HepG2 (cell line): ENCODE measurements around the gene CRY1. TPM values are rescaled to one million over a fixed set of nuclear protein-coding genes. Genes with fewer than 3 reads are reported as not detected.

ENCODE experiments used
- AKAP8 ChIP-seq: sonication (generic); formaldehyde crosslinking; IDR thresholded peaks from 2 replicates; pipeline ENCODE4 v1.5.1; 2020; ENCODE audit warnings: mild to moderate bottlenecking, missing genetic modification reagents
- BCLAF1 ChIP-seq: fragments of 450-650 bp; IDR thresholded peaks from 2 replicates; pipeline ENCODE4 v1.6.1; 2017; ENCODE audit warnings: mild to moderate bottlenecking
- EED ChIP-seq: sonication (generic); formaldehyde crosslinking; IDR thresholded peaks from 2 replicates; pipeline ENCODE4 v1.5.0; 2020; ENCODE audit warnings: mild to moderate bottlenecking, missing genetic modification reagents
- JDP2 ChIP-seq: sonication (generic); formaldehyde crosslinking; IDR thresholded peaks from 2 replicates; pipeline ENCODE4 v1.8.1; 2022; ENCODE audit warnings: missing genetic modification reagents, borderline replicate concordance
- KDM5B ChIP-seq: sonication (generic); formaldehyde crosslinking; IDR thresholded peaks from 2 replicates; pipeline ENCODE4 v1.4.0; 2020; ENCODE audit warnings: missing genetic modification reagents, mild to moderate bottlenecking, borderline replicate concordance
- NCOA2 ChIP-seq: sonication (generic); formaldehyde crosslinking; IDR thresholded peaks from 2 replicates; pipeline ENCODE4 v1.8.0; 2022; ENCODE audit warnings: inconsistent platforms
- ZFP62 ChIP-seq: sonication (generic); formaldehyde crosslinking; IDR thresholded peaks from 2 replicates; pipeline ENCODE4 v1.4.0; 2020; ENCODE audit warnings: missing genetic modification reagents
- ZNF30 ChIP-seq: sonication (generic); formaldehyde crosslinking; IDR thresholded peaks from 2 replicates; pipeline ENCODE4 v1.5.0; 2020; ENCODE audit warnings: mild to moderate bottlenecking, missing genetic modification reagents
- ZNF343 ChIP-seq: sonication (generic); formaldehyde crosslinking; IDR thresholded peaks from 2 replicates; pipeline ENCODE4 v1.4.0; 2020; ENCODE audit warnings: mild to moderate bottlenecking, missing genetic modification reagents
- ZNF350 ChIP-seq: sonication (generic); formaldehyde crosslinking; IDR thresholded peaks from 2 replicates; pipeline ENCODE4 v1.4.0; 2020; ENCODE audit warnings: mild to moderate bottlenecking, low read depth, missing genetic modification reagents, borderline replicate concordance
- ZNF598 ChIP-seq: sonication (generic); formaldehyde crosslinking; IDR thresholded peaks from 2 replicates; pipeline ENCODE4 v1.5.1; 2020; ENCODE audit warnings: mild to moderate bottlenecking, missing genetic modification reagents, borderline replicate concordance
- polyA plus RNA-seq, 8 experiments: library from polyadenylated mRNA; depleted of rRNA in 3 of 8; stranded (reverse) in 7 of 8; unstranded in 1 of 8; fragments of >200 nt; fragmentation: Illumina TruSeq in 4 of 8; extraction: Trizol in 4 of 8; gene quantifications; 2 replicates each; pipeline versions ENCODE4 v1.2.1 to v1.2.3, GENCODE V29; 2011 to 2016; ENCODE audit warnings: low read depth in 4 of 8, missing spikeins in 1 of 8, mixed read lengths in 1 of 8; ENCODE audit not compliant: insufficient read depth in 1 of 8
- total RNA-seq, 5 experiments: library from RNA; depleted of rRNA; stranded (reverse); fragments of >200 nt; fragmentation: Illumina TruSeq; extraction: Trizol; gene quantifications; 2 replicates each; pipeline ENCODE4 v1.2.3, GENCODE V29; 2016; ENCODE audit warnings: low read depth in 1 of 5
- TF ChIP-seq, protein P1 (sequence below): sonication (generic); formaldehyde crosslinking; IDR thresholded peaks from 2 replicates; pipeline ENCODE4 v1.9.0; 2022; ENCODE audit warnings: low read depth, missing genetic modification reagents
- TF ChIP-seq, protein P2 (sequence below): sonication (generic); formaldehyde crosslinking; IDR thresholded peaks from 2 replicates; pipeline ENCODE4 v1.5.0; 2020; ENCODE audit warnings: missing genetic modification reagents
- TF ChIP-seq, protein P3 (sequence below), 2 experiments: sonication (generic) in 1 of 2; formaldehyde crosslinking in 1 of 2; IDR thresholded peaks; 2 replicates each; pipeline versions ENCODE4 v1.4.0 to v1.6.1; 2016 to 2020; ENCODE audit warnings: borderline replicate concordance in 1 of 2, low read depth in 1 of 2, mild to moderate bottlenecking in 1 of 2, missing genetic modification reagents in 1 of 2
- TF ChIP-seq, protein P4 (sequence below): sonication (generic); formaldehyde crosslinking; conservative IDR thresholded peaks from 2 replicates; pipeline ENCODE4 v1.5.0; 2020; ENCODE audit warnings: missing genetic modification reagents

The CRY1 gene
- total and polyA plus RNA-seq, 2 of the 13 experiments (the other 11 are each of a cell fraction or from before 2014, with no cell fraction given) = 11.4 to 13.9 TPM

DNA sequence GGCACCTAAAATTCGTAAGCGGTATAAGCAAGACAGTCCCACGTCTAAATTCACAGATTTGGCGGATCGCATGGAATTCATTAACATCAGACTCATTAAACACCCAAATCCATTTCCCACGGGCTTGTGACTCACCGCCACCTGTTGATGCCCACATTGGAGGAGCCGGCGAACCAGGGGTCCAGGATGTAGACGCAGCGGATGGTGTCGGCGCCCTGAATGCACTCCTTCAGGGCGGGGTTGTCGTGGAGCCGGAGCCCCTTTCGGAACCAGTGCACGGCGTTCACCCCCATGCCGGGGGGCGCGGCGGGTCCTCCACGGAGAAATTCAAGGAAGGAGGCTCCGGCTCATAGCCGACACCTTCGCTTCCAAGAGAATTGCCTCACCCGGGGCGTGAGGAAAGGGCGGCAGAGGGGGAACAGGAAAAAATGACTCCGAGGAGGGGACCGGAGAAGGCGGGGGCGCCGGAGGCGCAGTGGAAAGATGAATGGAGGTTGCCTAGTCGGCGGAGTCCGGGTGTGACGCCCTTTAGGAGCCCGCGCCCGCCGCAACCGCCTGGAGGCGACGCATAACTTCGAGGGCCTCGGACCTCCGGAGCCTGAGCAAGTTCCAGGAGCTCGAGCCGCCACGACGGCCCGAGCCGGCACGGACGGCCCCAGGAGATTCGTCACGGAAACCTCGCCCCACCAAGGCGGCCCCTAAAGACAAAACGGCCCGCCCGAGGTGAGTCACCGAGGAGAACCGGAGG lies 506 bp downstream of the CRY1 start (continued):
- TF ChIP-seq, protein P1, sequence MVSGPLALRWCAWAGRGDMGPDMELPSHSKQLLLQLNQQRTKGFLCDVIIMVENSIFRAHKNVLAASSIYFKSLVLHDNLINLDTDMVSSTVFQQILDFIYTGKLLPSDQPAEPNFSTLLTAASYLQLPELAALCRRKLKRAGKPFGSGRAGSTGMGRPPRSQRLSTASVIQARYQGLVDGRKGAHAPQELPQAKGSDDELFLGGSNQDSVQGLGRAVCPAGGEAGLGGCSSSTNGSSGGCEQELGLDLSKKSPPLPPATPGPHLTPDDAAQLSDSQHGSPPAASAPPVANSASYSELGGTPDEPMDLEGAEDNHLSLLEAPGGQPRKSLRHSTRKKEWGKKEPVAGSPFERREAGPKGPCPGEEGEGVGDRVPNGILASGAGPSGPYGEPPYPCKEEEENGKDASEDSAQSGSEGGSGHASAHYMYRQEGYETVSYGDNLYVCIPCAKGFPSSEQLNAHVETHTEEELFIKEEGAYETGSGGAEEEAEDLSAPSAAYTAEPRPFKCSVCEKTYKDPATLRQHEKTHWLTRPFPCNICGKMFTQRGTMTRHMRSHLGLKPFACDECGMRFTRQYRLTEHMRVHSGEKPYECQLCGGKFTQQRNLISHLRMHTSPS (CRISPR knock-in tag) = no peak
- TF ChIP-seq ZNF30 (CRISPR knock-in tag) = 0 out of 2 replicates have a peak, but pooled peaks have one; percentile 25
- TF ChIP-seq ZNF343 = 0 out of 2 replicates have a peak, but pooled peaks have one; percentile 32
- TF ChIP-seq BCLAF1 = no peak
- TF ChIP-seq KDM5B (CRISPR knock-in tag) = 0 out of 2 replicates have a peak, but pooled peaks have one; percentile 57
- 0 out of 2 replicates have a peak, but pooled peaks have one; percentile 44 for TF ChIP-seq ZNF598
- TF ChIP-seq EED (CRISPR knock-in tag) = 0 out of 2 replicates have a peak, but pooled peaks have one; percentile 32
- TF ChIP-seq, protein P2, sequence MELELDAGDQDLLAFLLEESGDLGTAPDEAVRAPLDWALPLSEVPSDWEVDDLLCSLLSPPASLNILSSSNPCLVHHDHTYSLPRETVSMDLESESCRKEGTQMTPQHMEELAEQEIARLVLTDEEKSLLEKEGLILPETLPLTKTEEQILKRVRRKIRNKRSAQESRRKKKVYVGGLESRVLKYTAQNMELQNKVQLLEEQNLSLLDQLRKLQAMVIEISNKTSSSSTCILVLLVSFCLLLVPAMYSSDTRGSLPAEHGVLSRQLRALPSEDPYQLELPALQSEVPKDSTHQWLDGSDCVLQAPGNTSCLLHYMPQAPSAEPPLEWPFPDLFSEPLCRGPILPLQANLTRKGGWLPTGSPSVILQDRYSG (CRISPR knock-in tag) = no peak
- TF ChIP-seq ZFP62 (CRISPR knock-in tag) = no peak
- TF ChIP-seq AKAP8 (CRISPR knock-in tag) = no peak
- no peak for TF ChIP-seq NCOA2 (CRISPR knock-in tag)
- TF ChIP-seq, protein P3, sequence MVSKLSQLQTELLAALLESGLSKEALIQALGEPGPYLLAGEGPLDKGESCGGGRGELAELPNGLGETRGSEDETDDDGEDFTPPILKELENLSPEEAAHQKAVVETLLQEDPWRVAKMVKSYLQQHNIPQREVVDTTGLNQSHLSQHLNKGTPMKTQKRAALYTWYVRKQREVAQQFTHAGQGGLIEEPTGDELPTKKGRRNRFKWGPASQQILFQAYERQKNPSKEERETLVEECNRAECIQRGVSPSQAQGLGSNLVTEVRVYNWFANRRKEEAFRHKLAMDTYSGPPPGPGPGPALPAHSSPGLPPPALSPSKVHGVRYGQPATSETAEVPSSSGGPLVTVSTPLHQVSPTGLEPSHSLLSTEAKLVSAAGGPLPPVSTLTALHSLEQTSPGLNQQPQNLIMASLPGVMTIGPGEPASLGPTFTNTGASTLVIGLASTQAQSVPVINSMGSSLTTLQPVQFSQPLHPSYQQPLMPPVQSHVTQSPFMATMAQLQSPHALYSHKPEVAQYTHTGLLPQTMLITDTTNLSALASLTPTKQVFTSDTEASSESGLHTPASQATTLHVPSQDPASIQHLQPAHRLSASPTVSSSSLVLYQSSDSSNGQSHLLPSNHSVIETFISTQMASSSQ (IDR thresholded peaks at IDR 0.05; ENCODE audit: low read depth) = no peak
- TF ChIP-seq, protein P3 (CRISPR knock-in tag; IDR thresholded peaks at IDR 0.05; ENCODE audit: borderline replicate concordance) = no peak
- TF ChIP-seq ZNF350 (CRISPR knock-in tag) = no peak
- TF ChIP-seq JDP2 = no peak
- TF ChIP-seq, protein P4, sequence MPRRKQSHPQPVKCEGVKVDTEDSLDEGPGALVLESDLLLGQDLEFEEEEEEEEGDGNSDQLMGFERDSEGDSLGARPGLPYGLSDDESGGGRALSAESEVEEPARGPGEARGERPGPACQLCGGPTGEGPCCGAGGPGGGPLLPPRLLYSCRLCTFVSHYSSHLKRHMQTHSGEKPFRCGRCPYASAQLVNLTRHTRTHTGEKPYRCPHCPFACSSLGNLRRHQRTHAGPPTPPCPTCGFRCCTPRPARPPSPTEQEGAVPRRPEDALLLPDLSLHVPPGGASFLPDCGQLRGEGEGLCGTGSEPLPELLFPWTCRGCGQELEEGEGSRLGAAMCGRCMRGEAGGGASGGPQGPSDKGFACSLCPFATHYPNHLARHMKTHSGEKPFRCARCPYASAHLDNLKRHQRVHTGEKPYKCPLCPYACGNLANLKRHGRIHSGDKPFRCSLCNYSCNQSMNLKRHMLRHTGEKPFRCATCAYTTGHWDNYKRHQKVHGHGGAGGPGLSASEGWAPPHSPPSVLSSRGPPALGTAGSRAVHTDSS = no peak
